HG03460 (cell line): ENCODE results near the gene B3GNT2.

ENCODE experiments used
- ATAC-seq: cut with Tn5 transposase; IDR thresholded peaks from one replicate; pipeline ENCODE4 v1.9.1; 2021; ENCODE audit not compliant: unreplicated experiment

B3GNT2 gene

DNA sequence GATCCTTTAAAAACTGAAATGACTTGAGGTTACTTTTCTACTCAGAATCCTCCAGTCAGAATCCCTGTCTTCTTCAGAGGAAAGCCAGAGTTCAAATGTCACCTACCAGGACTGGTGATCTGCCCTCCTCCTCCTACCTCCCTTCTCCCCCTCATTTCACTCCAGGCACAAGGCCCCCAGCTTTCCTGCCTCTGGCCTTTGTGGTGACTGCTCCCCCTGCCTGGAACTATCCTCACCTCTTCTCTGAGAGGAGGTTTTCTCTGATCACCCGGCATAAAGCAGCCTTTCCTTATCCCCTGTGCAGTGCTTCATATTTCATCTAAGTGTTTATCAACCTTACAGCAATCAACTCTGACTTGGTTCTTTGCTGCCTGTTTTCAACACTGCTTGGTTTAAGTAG lies 6.8 kb downstream of the B3GNT2 start:
- ATAC-seq: no peak

DNA sequence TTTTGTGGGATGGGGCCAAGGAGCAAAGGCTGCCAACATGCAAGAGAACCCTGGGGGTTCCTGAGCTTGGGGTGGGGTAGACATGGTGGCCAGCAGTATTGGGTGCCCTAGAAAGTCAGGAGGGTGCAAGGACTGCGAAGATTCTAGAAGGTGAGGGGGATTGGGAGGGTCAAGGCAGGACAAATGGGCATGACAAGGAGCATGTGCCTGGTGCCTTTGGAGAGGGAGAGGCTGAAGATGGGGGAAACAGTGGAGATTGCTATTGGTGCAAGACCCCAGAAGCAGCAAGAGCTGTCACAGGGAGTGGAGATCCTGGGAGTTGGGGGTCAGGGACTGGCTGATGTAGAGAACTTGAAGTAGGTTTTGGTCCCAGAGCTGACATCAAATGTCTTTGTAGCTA lies 7.5 kb downstream of the B3GNT2 start:
- ATAC-seq: no peak

DNA sequence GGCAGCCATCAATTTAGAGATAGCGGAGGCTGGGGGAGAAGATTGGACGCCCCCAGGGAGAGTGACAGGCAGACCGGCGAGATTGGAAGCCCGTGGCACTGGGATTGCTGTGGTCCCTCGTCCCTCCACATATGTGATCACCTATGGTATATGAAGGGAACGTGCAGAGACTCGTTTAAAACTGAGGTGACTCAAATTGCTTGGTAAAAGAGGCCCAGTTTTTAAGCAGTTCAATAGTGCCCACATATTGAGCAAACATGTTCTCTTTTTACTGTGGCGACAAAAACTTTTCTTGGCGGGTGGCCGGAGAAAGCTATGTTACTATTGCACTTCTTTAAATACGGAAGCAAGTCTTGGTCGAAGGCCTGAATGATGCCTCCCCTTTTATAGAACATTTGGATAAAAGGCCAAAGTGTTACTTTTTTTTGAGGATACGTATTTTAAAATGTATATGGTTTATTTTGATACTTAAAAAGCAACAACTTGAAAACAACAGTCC lies 9.1 kb downstream of the B3GNT2 start:
- no peak for ATAC-seq

DNA sequence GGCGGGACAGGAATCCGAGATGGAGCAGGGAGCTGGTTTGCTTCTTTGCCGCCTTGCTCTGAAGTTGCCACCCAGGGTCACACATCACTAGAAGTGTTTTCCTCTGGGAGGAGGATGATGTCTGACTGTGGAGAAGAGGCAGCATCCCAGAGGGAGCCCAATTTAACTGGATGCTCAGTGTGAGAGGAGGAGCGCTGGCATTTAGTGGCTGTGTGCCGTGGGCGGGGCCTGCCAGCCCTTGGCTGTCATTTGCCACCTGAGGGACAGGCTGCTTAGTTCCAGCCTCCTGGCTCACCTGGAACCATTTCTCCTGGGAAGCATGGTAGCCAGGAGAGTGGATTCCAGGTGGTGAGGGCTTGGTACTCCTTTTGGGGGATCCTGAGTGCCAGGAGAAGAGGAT lies 9.6 kb downstream of the B3GNT2 start:
- no peak for ATAC-seq

DNA sequence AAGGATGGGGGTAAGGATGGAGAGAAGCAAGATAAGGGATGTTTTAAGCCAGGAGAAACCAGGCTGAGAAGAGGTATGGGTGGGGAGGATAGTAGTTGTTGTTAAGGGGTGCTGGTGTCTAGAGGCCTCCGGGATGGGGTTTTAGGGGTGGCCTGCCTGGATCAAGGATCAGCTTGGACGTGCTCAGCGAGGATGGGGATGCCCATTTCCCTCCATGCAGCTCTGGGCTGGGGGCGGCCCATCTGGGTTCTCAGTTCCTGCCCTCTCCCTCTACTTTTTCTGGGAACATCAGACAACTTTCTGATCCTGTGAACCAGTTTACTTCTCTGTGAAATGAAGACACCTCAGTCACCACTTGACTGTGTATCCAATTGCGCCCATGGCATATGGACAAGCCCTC lies 10.1 kb downstream of the B3GNT2 start:
- ATAC-seq: no peak

DNA sequence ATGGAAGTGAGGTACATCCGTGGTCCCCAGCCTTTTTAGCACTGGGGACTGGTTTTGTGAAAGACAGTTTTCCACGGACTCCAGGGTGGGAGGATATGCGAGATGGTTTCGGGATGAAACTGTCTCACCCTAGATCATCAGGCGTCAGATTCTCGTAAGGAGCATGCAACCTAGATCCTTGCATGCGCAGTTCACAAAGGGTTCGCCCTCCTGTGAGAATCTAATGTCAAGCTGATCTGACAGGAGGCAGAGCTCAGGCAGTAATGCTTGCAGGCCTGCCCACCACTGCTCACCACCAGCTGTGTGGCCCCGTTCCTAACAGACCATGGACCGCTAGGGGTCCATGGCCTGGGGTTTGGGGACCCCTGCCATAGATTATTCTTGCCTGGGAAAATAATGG lies 11.6 kb downstream of the B3GNT2 start:
- no peak for ATAC-seq

DNA sequence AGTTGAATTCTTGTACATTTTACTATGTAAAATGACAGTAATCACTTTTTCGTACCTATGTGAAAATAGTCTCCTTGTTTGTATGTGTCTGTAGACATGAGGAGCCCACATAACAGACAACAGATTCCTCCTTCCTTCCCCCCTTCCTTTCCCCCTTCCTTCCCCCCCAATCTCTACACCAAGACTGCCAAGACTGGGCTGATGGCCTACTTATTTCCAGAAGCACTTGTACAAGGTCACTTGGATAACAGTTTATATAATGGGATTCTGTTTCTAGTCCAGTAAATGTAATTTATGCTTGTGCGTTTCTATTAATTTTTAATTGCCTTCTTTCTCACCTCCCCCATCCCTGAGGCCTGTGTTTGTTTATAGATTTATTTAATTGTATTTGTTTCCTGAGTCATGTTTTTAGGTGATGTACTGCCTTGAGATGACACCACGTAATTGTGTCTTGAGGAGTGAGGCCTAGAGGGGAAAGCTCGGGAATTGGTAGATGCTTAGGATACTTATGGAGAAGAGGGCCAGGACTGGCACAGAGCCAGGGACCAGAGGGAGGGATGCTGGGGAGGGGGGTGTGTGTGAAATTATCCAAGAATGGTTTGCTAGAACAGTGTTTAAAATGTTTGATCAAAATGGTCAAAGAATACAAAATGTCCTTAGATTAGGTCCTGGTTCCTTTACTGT lies 12.3 kb downstream of the B3GNT2 start:
- no peak for ATAC-seq

DNA sequence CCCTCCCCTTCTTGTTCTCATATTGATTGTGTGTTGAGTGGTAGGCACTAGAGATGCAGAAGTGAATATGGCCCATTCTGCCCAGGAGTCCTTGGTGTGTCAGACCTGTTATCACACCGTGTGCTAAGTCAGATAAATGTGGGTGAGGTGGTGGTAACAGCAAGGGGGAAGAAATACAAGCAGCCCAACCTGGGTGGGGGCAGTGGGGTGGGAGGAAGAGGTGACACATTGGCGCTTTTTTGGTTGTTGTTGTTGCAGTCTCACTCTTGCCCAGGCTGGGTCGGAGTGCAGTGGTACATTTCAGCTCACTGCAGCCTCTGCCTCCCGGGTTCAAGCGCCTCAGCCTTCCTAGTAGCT lies 12.8 kb downstream of the B3GNT2 start:
- ATAC-seq: no peak

DNA sequence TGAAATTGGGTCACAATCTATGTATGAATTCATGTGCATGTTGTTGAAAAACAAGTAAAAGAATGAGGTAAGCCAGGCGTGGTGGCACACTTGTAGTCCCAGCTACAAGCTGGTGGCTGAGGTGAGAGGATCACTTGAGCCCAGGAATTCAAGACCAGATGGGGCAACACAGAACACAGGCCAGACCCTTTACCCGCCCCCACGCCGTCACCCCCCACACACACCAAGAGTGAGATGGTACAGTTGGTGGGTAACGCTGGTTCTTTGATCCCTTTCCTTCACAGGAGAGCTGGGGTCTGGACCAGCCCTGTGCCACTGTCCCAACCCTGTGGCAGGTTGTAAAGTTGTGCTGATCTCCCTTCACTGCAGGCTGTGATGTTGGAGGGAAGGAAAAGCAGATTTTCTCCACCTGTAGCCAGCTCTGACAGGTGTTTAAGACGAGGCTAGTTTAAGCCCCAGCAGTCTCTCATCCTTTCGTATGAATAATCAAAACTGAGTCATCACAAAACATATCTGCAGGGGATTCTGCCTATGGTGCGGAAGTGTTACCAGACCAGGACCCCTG lies 13.6 kb downstream of the B3GNT2 start:
- ATAC-seq: no peak

DNA sequence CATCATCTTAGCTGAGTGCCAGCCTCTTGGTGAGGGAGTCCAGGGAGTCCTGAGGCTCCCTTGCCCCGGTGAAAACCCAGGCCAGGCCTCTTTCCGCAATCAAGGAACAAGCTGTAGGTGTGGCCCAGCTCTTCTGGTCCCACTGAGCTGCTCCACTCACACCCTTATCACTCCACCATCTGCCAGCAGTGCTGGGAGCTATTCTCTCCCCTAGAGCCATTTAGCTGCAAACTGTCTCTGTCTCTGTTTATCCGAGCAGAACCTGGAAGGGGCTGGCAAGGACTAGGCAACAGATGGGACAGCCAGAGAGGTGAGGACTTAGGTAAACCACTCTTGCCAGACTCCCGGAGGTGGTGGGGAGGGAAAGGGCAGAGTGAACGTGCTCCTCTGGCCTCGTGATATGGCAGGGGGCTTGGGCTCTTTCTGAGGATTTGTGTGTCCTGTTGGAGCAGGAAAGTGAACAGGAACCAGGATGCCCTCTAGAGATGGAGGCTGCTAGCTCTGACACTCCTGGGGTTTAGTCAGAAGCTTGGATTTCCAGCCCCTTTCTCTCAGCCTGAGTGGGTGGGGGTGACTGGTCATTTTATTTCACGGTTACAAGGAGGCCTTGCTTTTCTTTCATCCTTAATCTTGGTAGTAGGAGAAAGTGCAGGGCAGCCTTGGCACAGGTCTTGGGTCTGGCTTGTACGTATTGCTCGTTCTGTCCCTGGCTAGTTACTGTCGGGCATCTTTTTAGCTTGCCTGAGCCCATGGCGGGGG lies 19.6 kb downstream of the B3GNT2 start:
- ATAC-seq: no peak

DNA sequence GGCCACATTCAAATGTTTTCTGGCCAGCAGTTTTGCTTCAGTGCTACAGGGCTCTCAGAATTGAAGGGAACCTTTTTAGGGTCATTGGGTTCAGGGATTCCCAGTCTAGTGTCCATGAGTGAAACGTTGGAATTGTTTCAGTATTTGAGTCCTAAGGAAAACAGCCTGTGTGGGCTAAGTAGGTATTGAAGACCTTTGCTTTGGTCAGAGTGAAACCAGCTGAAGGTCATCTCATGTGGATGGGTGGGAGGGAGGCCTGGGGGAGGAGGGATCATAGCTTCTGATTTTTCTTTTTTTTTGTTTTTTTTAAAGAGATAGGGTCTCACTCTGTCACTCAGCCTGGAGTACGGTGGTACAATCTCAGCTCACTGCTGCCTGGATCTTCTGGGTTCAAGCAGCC lies 20.2 kb downstream of the B3GNT2 start:
- ATAC-seq: no peak

DNA sequence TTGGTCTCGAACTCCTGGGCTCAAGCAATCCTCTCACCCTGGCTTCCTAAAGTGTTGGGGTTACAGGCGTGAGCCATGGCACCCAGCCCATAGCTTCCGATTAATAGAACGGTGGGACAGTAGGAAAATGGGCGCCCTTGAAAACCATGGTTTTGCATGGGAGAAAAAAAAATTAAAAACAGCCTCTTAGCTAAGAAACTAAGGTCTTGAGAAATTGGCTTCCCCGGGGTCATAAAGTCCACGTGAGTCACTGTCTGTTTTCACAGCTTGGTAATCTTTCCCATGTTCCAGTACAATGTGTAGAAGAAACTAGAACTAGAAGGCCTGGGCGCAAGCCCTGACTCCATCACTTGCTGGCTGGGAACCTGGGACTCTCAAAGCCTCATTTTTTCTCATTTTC lies 20.7 kb downstream of the B3GNT2 start:
- ATAC-seq: no peak

DNA sequence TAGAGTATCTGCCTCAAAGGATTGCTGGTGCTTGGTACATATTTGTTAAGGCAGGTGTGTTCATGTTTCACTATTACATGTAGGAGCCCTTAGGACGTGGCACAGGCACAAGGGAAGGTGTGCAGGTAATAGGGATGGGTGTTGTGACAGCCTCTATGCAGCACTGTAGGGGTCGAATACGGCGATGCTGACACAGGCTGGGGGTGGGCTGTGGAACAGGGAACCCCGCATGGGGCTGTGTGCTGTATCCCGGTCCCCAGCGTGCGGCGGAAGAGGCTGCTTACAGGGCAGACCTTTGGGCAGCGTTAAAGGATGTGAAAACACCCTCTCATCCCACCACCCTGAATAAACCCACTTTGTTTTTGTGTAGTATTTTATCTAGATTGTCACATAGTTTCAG lies 21.5 kb downstream of the B3GNT2 start:
- no peak for ATAC-seq

DNA sequence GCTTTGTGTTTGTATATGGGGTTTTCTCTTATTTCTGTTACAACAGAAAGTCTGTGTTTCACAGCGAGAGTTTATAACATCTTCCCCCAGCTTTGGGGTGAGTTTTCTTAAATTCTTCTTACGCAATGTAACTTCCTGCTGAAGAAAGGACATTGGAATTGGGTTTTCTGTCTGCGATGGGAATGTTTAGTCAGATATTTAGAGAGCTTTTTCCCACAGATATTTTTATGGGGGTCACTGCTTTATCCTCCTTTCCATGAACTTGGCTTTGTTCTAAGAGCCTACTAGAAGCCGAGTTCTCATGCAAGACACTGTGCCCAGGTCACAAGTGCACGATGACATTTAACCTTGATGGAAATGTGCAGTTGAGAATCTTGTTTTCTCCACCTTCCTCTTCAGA lies 22.1 kb downstream of the B3GNT2 start:
- no peak for ATAC-seq

DNA sequence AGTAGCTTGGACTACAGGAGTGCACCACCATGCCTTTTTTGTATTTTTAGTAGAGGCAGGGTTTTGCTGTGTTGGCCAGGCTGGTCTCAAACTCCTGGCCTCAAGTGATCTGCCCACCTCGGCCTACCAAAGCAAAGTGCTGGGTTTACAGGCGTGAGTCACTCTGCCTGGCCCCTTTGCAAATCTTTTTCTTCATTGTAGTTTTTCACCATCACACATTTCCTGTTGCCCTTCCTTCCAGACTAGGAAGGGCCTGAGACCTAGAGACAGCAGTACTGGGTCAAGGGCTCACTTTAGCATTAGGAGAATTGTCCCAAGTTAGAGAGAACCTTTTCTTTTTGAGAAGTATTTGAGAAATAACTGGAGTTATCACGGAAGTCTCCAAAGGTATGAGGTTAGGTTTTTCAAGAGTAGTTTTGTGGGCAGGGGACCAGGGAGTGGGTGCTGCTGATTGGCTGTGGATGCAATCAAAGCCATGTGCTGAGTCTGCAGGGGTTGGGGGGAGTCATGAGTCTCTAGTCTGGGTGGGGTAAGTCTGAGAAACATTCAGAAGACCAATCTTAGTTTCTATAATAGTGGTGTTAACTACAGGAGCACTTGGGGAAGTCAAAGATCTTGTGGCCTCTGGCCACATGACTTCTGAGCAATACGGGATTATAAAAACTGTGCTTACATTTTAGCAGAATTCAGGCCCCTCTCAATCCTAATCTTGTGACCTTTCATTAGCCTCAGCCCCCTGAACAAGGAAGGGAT lies 23.7 kb downstream of the B3GNT2 start:
- ATAC-seq: no peak

DNA sequence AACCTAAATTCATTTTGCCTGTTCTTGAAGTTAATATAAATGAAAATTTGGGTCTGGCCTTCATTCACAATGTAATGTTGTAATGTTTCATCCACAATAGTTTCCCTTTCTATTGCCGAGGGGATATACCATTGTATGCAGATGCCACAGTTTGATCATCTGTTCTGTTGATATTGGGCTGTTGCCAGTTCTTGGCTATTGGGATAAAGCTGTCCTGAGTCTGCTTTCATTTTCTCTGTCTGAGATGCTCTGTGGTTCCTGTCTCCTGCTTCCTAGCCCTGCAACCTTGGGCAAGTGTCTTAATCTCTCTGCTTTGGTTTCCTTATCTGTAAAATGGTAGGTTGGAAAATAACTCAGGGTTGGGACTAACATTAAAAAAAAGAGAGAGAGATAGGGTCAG lies 25.2 kb downstream of the B3GNT2 start:
- ATAC-seq: no peak

DNA sequence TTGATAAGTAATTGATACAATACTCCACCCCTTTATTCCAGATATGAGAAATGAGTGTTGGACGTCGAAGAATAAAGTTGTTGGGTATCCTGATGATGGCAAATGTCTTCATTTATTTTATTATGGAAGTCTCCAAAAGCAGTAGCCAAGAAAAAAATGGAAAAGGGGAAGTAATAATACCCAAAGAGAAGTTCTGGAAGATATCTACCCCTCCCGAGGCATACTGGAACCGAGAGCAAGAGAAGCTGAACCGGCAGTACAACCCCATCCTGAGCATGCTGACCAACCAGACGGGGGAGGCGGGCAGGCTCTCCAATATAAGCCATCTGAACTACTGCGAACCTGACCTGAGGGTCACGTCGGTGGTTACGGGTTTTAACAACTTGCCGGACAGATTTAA lies 26.3 kb downstream of the B3GNT2 start:
- no peak for ATAC-seq

DNA sequence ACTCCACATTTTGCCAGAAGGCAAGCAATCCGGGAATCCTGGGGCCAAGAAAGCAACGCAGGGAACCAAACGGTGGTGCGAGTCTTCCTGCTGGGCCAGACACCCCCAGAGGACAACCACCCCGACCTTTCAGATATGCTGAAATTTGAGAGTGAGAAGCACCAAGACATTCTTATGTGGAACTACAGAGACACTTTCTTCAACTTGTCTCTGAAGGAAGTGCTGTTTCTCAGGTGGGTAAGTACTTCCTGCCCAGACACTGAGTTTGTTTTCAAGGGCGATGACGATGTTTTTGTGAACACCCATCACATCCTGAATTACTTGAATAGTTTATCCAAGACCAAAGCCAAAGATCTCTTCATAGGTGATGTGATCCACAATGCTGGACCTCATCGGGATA lies 26.8 kb downstream of the B3GNT2 start:
- no peak for ATAC-seq

DNA sequence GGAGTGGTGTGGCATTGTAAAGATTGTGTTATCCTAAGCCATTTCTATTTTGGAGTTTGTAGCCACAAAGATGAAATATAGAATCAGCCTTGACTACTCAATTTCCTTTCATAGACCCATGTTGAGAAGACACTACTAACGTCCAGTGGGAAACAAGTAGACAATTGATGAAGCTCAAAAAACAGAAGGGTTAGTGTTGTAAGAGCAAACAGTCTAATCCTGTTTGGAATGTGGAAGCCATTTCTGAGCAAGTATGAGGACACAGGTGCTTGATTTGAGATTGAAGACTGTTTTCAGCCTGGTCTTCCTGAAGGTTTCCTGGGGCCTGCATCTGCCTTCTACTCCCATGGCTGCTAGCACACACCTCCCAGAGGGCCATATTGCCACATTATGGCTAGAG lies 29.1 kb downstream of the B3GNT2 start:
- ATAC-seq: no peak

DNA sequence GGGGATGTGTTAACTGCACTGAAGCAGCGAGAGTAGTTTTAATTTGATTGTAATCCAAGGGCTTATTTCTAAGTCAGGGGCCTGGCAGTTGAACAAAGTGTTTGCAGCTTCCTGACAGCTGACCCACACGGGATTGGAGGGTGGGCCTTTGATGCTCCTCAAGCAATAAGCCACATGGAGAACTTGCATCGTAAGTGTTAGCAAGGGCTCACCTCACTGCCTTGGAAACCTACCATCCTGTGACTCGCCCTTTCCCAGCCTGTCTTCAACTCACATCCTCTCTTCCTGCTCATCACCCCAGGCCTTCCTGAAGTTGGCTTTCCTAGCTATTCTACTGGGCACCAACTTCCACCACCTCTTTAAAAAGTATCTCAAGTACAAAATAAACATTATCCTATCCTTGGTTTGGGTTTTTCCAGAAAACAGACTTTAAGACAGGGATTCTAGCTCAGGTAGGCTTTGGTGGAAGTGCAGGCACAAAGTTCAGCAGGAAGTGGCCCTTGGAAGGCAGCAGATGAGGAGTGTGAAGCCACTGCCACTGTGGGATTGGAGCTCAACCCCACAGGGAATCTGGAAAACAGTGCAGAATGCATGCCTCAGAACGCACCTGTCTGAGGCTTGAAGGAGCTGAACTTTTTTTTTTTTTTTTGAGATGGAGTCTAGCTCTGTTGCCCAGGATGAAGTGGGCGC lies 31.6 kb downstream of the B3GNT2 start:
- ATAC-seq: no peak

DNA sequence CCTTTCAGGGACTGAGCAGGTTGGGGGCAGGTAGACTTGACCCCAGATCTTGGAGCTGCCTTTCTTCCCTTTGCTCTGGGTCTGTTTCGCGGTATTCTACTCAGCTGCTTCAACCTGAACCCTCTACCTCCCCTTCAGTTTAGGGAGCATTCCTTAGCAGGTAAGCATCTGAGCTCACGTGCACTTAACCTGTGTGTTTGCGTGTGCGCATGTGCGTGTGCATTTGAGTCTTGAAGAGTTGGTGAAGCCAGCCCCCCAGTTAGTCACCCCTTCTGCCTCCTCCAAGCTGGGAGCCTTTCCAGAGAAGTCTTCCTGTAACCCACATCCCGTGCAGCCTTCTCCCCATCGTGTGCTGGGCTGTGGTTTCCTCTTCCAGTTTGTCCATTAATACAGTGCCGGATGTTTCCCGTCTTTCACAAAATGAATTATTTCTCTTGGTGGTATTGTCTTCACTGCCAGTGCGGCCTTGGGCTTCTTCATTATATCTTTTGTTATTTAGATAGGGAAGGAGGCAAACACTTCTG lies 33.2 kb downstream of the B3GNT2 start:
- ATAC-seq: no peak
